Posterior cingulate gyrus (tissue), 11 donors: ENCODE data around the gene HOXB6.
A peak's percentile ranks its signal among the peaks of the same experiment; 100 is the strongest.

ENCODE experiments used
- DNase-seq, 10 donors: peaks; one replicate each; pipeline versions ENCODE4 v3.0.0 to v3.0.0-alpha.2; 2020 to 2021; ENCODE audit warnings: mixed read lengths in 3 of 10
- intact Hi-C: fragments of 100-400 bp; cut with DNase I; formaldehyde crosslinking; loops from one replicate; pipeline ENCODE4 v1.15.1; 2023

HOXB6 gene

GRCh38 chr17:48611681-48612455, 7.1 kb upstream of the HOXB6 start:
- intact Hi-C loops: loop anchor here (10.0 kb wide), 1 partner anchor 383 kb away; the partner anchor contains the start of gene IGF2BP1
- peak in 1 of 10 donors; percentile 32 for DNase-seq

GRCh38 chr17:48611213-48611612, 6.4 kb upstream of the HOXB6 start:
- DNase-seq: no peak
- intact Hi-C loops: loop anchor here (10.0 kb wide), 1 partner anchor 384 kb away; the partner anchor contains the start of gene IGF2BP1

- DNase-seq: peak in 3 of 10 donors; percentile 14 to 38 (median 30)
- intact Hi-C loops: loop anchor here (10.0 kb wide), 1 partner anchor 384 kb away; the partner anchor contains the start of gene IGF2BP1
Measured at GRCh38 chr17:48610282-48611211, 5.8 kb upstream of the HOXB6 start, which contains the start of gene HOXB7. TSS of gene HOXB7 (minus strand) at chr17:48611017. CDS start at chr17:48610918, 99 bp downstream.

GRCh38 chr17:48609759-48610281, 5.0 kb upstream of the HOXB6 start:
- intact Hi-C loops: loop anchor here (10.0 kb wide), 1 partner anchor 385 kb away; the partner anchor contains the start of gene IGF2BP1

GRCh38 chr17:48609033-48609432, 4.2 kb upstream of the HOXB6 start:
- DNase-seq: no peak
- intact Hi-C loops: no loop called here

More at GRCh38 chr17:48609759-48610281, 5.0 kb upstream of the HOXB6 start:
- no peak for DNase-seq

GRCh38 chr17:48608494-48608834, 3.7 kb upstream of the HOXB6 start:
- intact Hi-C loops: no loop called here
- no peak for DNase-seq

GRCh38 chr17:48606892-48607614, 2.3 kb upstream of the HOXB6 start:
- peak in 1 of 10 donors; percentile 49 for DNase-seq
- intact Hi-C loops: no loop called here

GRCh38 chr17:48605991-48606891, 1.5 kb upstream of the HOXB6 start:
- peak in 1 of 10 donors; percentile 73 for DNase-seq

GRCh38 chr17:48605409-48605919, 678 bp upstream of the HOXB6 start:
- intact Hi-C loops: no loop called here
- no peak for DNase-seq

More at GRCh38 chr17:48605991-48606891, 1.5 kb upstream of the HOXB6 start:
- intact Hi-C loops: no loop called here

GRCh38 chr17:48603959-48604769, 622 bp downstream of the HOXB6 start:
- no peak for DNase-seq
- intact Hi-C loops: no loop called here

GRCh38 chr17:48601539-48602425, 3.0 kb downstream of the HOXB6 start:
- intact Hi-C loops: no loop called here
- DNase-seq: peak in 1 of 10 donors; percentile 30

- no peak for DNase-seq
- intact Hi-C loops: no loop called here
Measured at GRCh38 chr17:48601207-48601538, 3.6 kb downstream of the HOXB6 start.

- no peak for DNase-seq
- intact Hi-C loops: no loop called here
Measured at GRCh38 chr17:48600244-48601098, 4.3 kb downstream of the HOXB6 start.

- intact Hi-C loops: no loop called here
- no peak for DNase-seq
Measured at GRCh38 chr17:48599354-48599753, 5.4 kb downstream of the HOXB6 start.

GRCh38 chr17:48598736-48599135, 6.0 kb downstream of the HOXB6 start:
- intact Hi-C loops: no loop called here
- DNase-seq: no peak
